GM23248 (cell line): Measurements from ENCODE around the gene IL6. TPM values are rescaled to one million over a fixed set of nuclear protein-coding genes. Genes with fewer than 3 reads are reported as not detected.
A peak's percentile ranks its signal among the peaks of the same experiment; 100 is the strongest.
"Not testable (repeated sequence)": the region's sequence is repeated elsewhere in the genome, so short reads cannot be mapped to it uniquely, and the experiment has no call there.

ENCODE experiments used
- DNase-seq: peaks from one replicate; pipeline ENCODE4 v3.0.0-alpha.2; 2015
- H2AFZ ChIP-seq: fragments of 200-600 bp; sonication (generic); 2 replicates; pipeline ENCODE4 v1.6.1; 2016; ENCODE audit warnings: antibody characterized with exemption
- H3F3A ChIP-seq: fragments of 200-600 bp; sonication (generic); 2 replicates; pipeline ENCODE4 v1.6.1; 2016; ENCODE audit warnings: mild to moderate bottlenecking, antibody characterized with exemption, mixed run types; ENCODE audit not compliant: insufficient read depth
- H3K27ac ChIP-seq: fragments of 200-600 bp; sonication (generic); 2 replicates; pipeline ENCODE4 v1.5.1; 2016; ENCODE audit warnings: mild to moderate bottlenecking
- H3K27me3 ChIP-seq: fragments of 200-600 bp; sonication (generic); replicated peaks from 2 replicates; pipeline ENCODE4 v1.6.1; 2016; ENCODE audit warnings: mild to moderate bottlenecking; ENCODE audit not compliant: insufficient read depth
- H3K36me3 ChIP-seq: fragments of 200-600 bp; sonication (generic); 2 replicates; pipeline ENCODE4 v1.6.1; 2016; ENCODE audit warnings: low read depth, mild to moderate bottlenecking
- H3K4me1 ChIP-seq: fragments of 200-600 bp; sonication (generic); 2 replicates; pipeline ENCODE4 v1.6.1; 2016; ENCODE audit warnings: mild to moderate bottlenecking; ENCODE audit not compliant: insufficient read depth
- H3K4me2 ChIP-seq: fragments of 200-600 bp; sonication (generic); one replicate; pipeline ENCODE4 v1.6.1; 2016; ENCODE audit warnings: mild to moderate bottlenecking; ENCODE audit not compliant: unreplicated experiment
- H3K4me3 ChIP-seq: fragments of 200-600 bp; sonication (generic); 2 replicates; pipeline ENCODE4 v1.5.1; 2016; ENCODE audit warnings: mild to moderate bottlenecking
- H3K79me2 ChIP-seq: fragments of 200-600 bp; sonication (generic); 2 replicates; pipeline ENCODE4 v1.6.1; 2016; ENCODE audit warnings: mild to moderate bottlenecking; ENCODE audit not compliant: insufficient read depth
- H3K9ac ChIP-seq: fragments of 200-600 bp; sonication (generic); 2 replicates; pipeline ENCODE4 v1.6.1; 2016; ENCODE audit warnings: mild to moderate bottlenecking
- H3K9me2 ChIP-seq: fragments of 200-600 bp; sonication (generic); 2 replicates; pipeline ENCODE4 v1.6.1; 2016; ENCODE audit warnings: mixed run types, mild to moderate bottlenecking, moderate library complexity; ENCODE audit not compliant: insufficient read depth
- H3K9me3 ChIP-seq: fragments of 200-600 bp; sonication (generic); one replicate; pipeline ENCODE4 v1.6.1; 2017; ENCODE audit warnings: low read depth
- H4K20me1 ChIP-seq: fragments of 200-600 bp; sonication (generic); 2 replicates; pipeline ENCODE4 v1.6.0; 2016; ENCODE audit not compliant: insufficient read depth
- EZH2 ChIP-seq: fragments of 200-600 bp; sonication (generic); IDR thresholded peaks from 2 replicates; pipeline ENCODE4 v1.6.1; 2018; ENCODE audit warnings: antibody characterized with exemption, mild to moderate bottlenecking; ENCODE audit not compliant: insufficient read depth, poor library complexity, severe bottlenecking
- EZH2phosphoT487 ChIP-seq: fragments of 200-600 bp; sonication (generic); IDR thresholded peaks from 2 replicates; pipeline ENCODE4 v1.6.1; 2018; ENCODE audit warnings: antibody characterized with exemption, moderate library complexity, mild to moderate bottlenecking, low read depth; ENCODE audit not compliant: insufficient read depth
- WGBS, 2 experiments: methylation state at CpG; one replicate each; pipeline ENCODE4 v1.1.6; 2015 to 2017; ENCODE audit warnings: low lambda C conversion rate in 2 of 2, low coverage in 1 of 2; ENCODE audit errors: missing lambda C conversion rate in 2 of 2; 5-methylcytosine and 5-hydroxymethylcytosine counted together
- in situ Hi-C: fragments of 300-500 bp; cut with MboI; formaldehyde crosslinking; loops from 2 replicates; pipeline ENCODE4 v1.15.0; 2020
- polyA plus RNA-seq: library from polyadenylated mRNA; unstranded; fragments of >200 nt; fragmentation: Nextera tagmentation; extraction: Ambion mirVana; gene quantifications from 2 replicates; pipeline ENCODE4 v1.2.1, GENCODE V29; 2016
- total RNA-seq: library from RNA; depleted of rRNA; stranded (reverse); fragments of >200 nt; shearing (Covaris generic); gene quantifications from 2 replicates; pipeline ENCODE4 v1.2.3, GENCODE V29; 2014; rRNA removed

Gene IL6
- total RNA-seq = 15.3 and 18.7 TPM in 2 replicates
- 29.0 and 30.6 TPM in 2 replicates for polyA plus RNA-seq

DNA sequence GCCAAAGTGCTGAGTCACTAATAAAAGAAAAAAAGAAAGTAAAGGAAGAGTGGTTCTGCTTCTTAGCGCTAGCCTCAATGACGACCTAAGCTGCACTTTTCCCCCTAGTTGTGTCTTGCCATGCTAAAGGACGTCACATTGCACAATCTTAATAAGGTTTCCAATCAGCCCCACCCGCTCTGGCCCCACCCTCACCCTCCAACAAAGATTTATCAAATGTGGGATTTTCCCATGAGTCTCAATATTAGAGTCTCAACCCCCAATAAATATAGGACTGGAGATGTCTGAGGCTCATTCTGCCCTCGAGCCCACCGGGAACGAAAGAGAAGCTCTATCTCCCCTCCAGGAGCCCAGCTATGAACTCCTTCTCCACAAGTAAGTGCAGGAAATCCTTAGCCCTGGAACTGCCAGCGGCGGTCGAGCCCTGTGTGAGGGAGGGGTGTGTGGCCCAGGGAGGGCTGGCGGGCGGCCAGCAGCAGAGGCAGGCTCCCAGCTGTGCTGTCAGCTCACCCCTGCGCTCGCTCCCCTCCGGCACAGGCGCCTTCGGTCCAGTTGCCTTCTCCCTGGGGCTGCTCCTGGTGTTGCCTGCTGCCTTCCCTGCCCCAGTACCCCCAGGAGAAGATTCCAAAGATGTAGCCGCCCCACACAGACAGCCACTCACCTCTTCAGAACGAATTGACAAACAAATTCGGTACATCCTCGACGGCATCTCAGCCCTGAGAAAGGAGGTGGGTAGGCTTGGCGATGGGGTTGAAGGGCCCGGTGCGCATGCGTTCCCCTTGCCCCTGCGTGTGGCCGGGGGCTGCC, at the start of gene IL6:
Gene IL6, plus strand, starts transcription at position 294 of the 807 bp plus-strand sequence. Its CDS starts 63 bp downstream, at position 357.
- Histone ChIP-seq H3K27me3 (no peaks in the 10 kb centered on the region), H3K4me3 (peak within 1 kb of the TSS; percentile 78), H3F3A (peaks cover 60% of the 10 kb centered on the region), H3K4me2 (peak within 1 kb of the TSS; percentile 79), H4K20me1 (no peaks in the 10 kb centered on the region), H3K9me3 (no peaks in the 10 kb centered on the region), H3K4me1 (peaks cover 59% of the 10 kb centered on the region), H3K79me2 (peaks cover 23% of the 10 kb centered on the region), H3K36me3 (peaks cover 22% of the 10 kb centered on the region; the same call in 1 of the 2 replicates), H2AFZ (peak within 1 kb of the TSS; percentile 26), H3K9ac (peak within 1 kb of the TSS; percentile 89), H3K9me2 (no peaks in the 10 kb centered on the region), H3K27ac (peak within 1 kb of the TSS; percentile 94)
- peak; percentile 97 for DNase-seq
- no peak for TF ChIP-seq EZH2phosphoT487
- TF ChIP-seq EZH2 = no peak
- in situ Hi-C loops = loop anchor here (5.0 to 10.0 kb wide), 2 partner anchors 155 to 328 kb away; no protein-coding TSS in a partner anchor
- 11 to 12% methylated on average over 28 of the region's 28 CpGs for WGBS, 2 experiments

DNA sequence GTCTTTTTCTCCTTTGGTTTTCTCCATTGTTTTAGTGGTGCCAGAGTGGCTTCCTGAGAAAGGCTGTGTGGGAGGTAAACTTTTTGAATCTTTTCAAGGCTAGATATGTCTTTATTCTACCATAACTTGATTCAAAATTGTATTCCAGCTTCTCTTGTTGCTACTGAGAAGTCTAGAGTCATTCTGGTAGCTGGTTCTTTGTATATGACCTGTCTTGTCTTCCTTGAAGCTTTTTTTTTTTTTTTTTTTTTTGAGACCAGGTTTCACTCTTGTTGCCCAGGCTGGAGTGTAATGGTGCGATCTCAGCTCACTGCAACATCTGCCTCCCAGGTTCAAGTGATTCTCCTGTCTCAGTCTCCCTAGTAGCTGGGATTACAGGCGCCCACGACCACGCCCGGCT, 49.7 kb upstream of the IL6 start:
- H3K9ac ChIP-seq, H3K4me3 ChIP-seq, H4K20me1 ChIP-seq, H3K4me2 ChIP-seq, H3K9me3 ChIP-seq, H3K4me1 ChIP-seq, H2AFZ ChIP-seq, H3K27ac ChIP-seq, DNase-seq, H3K27me3 ChIP-seq, in situ Hi-C loops, H3F3A ChIP-seq, H3K36me3 ChIP-seq, H3K9me2 ChIP-seq, H3K79me2 ChIP-seq: not testable (repeated sequence)
- 56 to 72% methylated on average over 4 to 5 of the region's 5 CpGs for WGBS, 2 experiments

DNA sequence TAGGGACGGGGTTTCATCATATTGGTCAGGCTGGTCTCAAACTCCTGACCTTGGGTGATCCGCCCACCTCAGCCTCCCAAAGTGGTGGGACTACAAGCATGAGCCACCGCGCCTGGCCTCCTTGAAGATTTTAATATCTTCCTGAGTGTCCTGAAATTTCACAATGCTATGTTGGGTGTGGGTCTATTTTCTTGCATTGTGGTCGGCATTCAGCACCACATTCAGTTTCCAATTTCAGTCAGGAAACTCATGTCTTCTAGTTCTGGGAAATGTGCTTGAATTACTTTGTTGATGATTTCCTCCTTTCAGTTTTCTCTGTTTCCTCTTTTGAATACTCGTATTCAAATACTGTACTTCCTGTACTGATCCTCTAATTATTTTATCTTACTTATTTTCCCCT, 49.3 kb upstream of the IL6 start:
- in situ Hi-C loops = no loop called here
- Histone ChIP-seq H2AFZ (no peak overlapping the region), H3K4me2 (no peak overlapping the region)

DNA sequence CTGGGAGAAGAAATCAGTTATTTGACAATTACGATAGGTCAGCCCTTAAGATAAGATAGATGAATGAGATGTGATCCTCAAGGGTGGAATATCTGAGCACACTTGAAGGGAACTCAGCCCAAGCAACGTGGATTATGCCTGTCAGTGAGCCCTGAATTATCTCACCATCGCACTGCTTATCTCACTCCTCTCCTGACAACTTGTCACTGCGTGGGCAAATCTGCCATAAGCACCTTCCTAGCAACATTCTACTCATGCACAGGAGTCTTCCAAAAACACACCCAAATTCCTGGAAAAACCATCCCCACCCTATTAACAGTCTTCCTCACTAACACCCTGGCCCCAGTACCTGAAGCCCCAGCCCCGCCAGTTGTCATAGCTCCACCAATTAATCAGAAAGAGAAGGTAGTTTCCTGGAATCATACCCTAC, 46.5 kb upstream of the IL6 start:
- in situ Hi-C loops = no loop called here
- no peaks in the 10 kb centered on the region for H3K9me3 ChIP-seq
- 67 to 72% methylated on average over 5 of the region's 5 CpGs for WGBS, 2 experiments
- H3K79me2 ChIP-seq = no peaks in the 10 kb centered on the region
- H3K9ac ChIP-seq = no peak overlapping the region
- peaks cover 2% of the 10 kb centered on the region; the same call in 1 of the 2 replicates for H3K9me2 ChIP-seq
- TF ChIP-seq EZH2 = no peak
- no peak for TF ChIP-seq EZH2phosphoT487
- H3K4me1 ChIP-seq = 0 out of 2 replicates have a peak, but pooled peaks cover 4% of the 10 kb centered on the region
- H3K27me3 ChIP-seq = no peaks in the 10 kb centered on the region
- no peak overlapping the region for H3K27ac ChIP-seq
- no peak overlapping the region for H3K4me3 ChIP-seq
- no peaks in the 10 kb centered on the region for H3K36me3 ChIP-seq
- H4K20me1 ChIP-seq = no peaks in the 10 kb centered on the region
- DNase-seq = no peak
- no peak overlapping the region for H3K4me2 ChIP-seq
- H2AFZ ChIP-seq = no peak overlapping the region
- H3F3A ChIP-seq = no peaks in the 10 kb centered on the region

More for the DNA sequence above, 49.3 kb upstream of the IL6 start:
- H3K27me3 ChIP-seq = no peaks in the 10 kb centered on the region
- 0 out of 2 replicates have a peak, but pooled peaks cover 4% of the 10 kb centered on the region for H3K4me1 ChIP-seq
- H3K36me3 ChIP-seq = no peaks in the 10 kb centered on the region
- H3K4me3 ChIP-seq = no peak overlapping the region
- H3K79me2 ChIP-seq = no peaks in the 10 kb centered on the region
- H3K9me2 ChIP-seq = peaks cover 2% of the 10 kb centered on the region; the same call in 1 of the 2 replicates
- H3K27ac ChIP-seq = no peak overlapping the region
- WGBS, 2 experiments = 64 to 70% methylated on average over 6 of the region's 6 CpGs
- H4K20me1 ChIP-seq = no peaks in the 10 kb centered on the region
- no peak overlapping the region for H3K9ac ChIP-seq
- no peaks in the 10 kb centered on the region for H3K9me3 ChIP-seq
- no peak for TF ChIP-seq EZH2phosphoT487
- no peak for TF ChIP-seq EZH2
- no peaks in the 10 kb centered on the region for H3F3A ChIP-seq
- DNase-seq = no peak
